K562 (cell line): ENCODE data around the gene ATXN1. TPM values are rescaled to one million over a fixed set of nuclear protein-coding genes. Genes with fewer than 3 reads are reported as not detected.

ENCODE experiments used
- CREB1 ChIP-seq, 2 experiments: sonication (generic) in 1 of 2; formaldehyde crosslinking in 1 of 2; IDR thresholded peaks; 2 replicates each; pipeline versions ENCODE4 v1.6.1 to v1.8.0; 2012 to 2022; ENCODE audit warnings: inconsistent platforms in 1 of 2, mild to moderate bottlenecking in 1 of 2, missing genetic modification reagents in 1 of 2, moderate library complexity in 1 of 2
- CTBP1 ChIP-seq: fragments of 450-650 bp; IDR thresholded peaks from 2 replicates; pipeline ENCODE4 v1.6.1; 2016; ENCODE audit warnings: borderline replicate concordance
- EHMT2 ChIP-seq: fragments of 450-650 bp; IDR thresholded peaks from 2 replicates; pipeline ENCODE4 v1.6.1; 2018; ENCODE audit warnings: antibody characterized with exemption
- FOXP4 ChIP-seq: sonication (generic); formaldehyde crosslinking; IDR thresholded peaks from 2 replicates; pipeline ENCODE4 v1.8.0; 2022; ENCODE audit warnings: mild to moderate bottlenecking, missing genetic modification reagents, borderline replicate concordance
- GATA2 ChIP-seq: sonication (generic); formaldehyde crosslinking; IDR thresholded peaks from 2 replicates; pipeline ENCODE4 v1.4.0; 2020; ENCODE audit warnings: mild to moderate bottlenecking, missing genetic modification reagents
- GTF3C2 ChIP-seq: IDR thresholded peaks from 3 replicates; pipeline ENCODE4 v1.6.1; 2011; ENCODE audit warnings: borderline replicate concordance, mild to moderate bottlenecking, moderate library complexity; ENCODE audit not compliant: insufficient read length; ENCODE audit errors: extremely low read depth
- MEIS2 ChIP-seq: fragments of 450-650 bp; IDR thresholded peaks from 2 replicates; pipeline ENCODE4 v1.6.1; 2014; ENCODE audit warnings: mild to moderate bottlenecking; ENCODE audit not compliant: partially characterized antibody
- MYC ChIP-seq, 2 experiments: fragments of 250-450 bp in 1 of 2; sonication (Bioruptor Pico) in 1 of 2; IDR thresholded peaks; 2 replicates each; pipeline versions ENCODE4 v1.5.1 to v1.6.1; 2012 to 2021; ENCODE audit warnings: low read depth in 2 of 2, borderline replicate concordance in 1 of 2, improper control_type of control experiment in 1 of 2, low read length in 1 of 2, mild to moderate bottlenecking in 1 of 2, moderate library complexity in 1 of 2
- NCOR1 ChIP-seq: fragments of 450-650 bp; IDR thresholded peaks from 2 replicates; pipeline ENCODE4 v1.6.1; 2016; ENCODE audit warnings: mild to moderate bottlenecking, moderate library complexity
- PHTF2 ChIP-seq: fragments of 250-450 bp; sonication (Bioruptor Pico); IDR thresholded peaks from 2 replicates; pipeline ENCODE4 v1.5.0; 2021; ENCODE audit warnings: mild to moderate bottlenecking
- ZNF324 ChIP-seq: fragments of 250-450 bp; sonication (Bioruptor Pico); IDR thresholded peaks from 2 replicates; pipeline ENCODE4 v1.4.0; 2020; ENCODE audit warnings: mild to moderate bottlenecking
- polyA plus RNA-seq, 8 experiments: library from polyadenylated mRNA; depleted of rRNA in 4 of 8; stranded (reverse) in 5 of 8; unstranded in 3 of 8; fragments of >200 nt; fragmentation: Nextera tagmentation in 2 of 8; fragmentation: Illumina TruSeq in 1 of 8; extraction: Ambion mirVana in 2 of 8; extraction: Trizol in 1 of 8; gene quantifications; 2 replicates each; pipeline versions ENCODE4 v1.2.1 to v1.2.3, GENCODE V29; 2011 to 2014; ENCODE audit warnings: inconsistent platforms in 1 of 8, missing spikeins in 1 of 8
- total RNA-seq, 7 experiments: library from RNA; depleted of rRNA in 6 of 7; stranded (reverse); fragments of >200 nt in 6 of 7; fragmentation: Illumina TruSeq in 2 of 7; extraction: Trizol in 2 of 7; gene quantifications; 2 replicates each; pipeline versions ENCODE4 v1.2.1 to v1.2.3, GENCODE V29; 2011 to 2021; ENCODE audit warnings: low replicate concordance in 1 of 7
- TF ChIP-seq, protein P1 (sequence below), 2 experiments: fragments of 450-650 bp in 1 of 2; sonication (generic) in 1 of 2; formaldehyde crosslinking in 1 of 2; IDR thresholded peaks; 2 replicates each; pipeline versions ENCODE4 v1.7.1 to v1.9.0; 2016 to 2022; ENCODE audit warnings: inconsistent platforms in 1 of 2, mild to moderate bottlenecking in 1 of 2, missing genetic modification reagents in 1 of 2

Gene ATXN1
- total and polyA plus RNA-seq, 9 of the 15 experiments (the other 6 are each of a cell fraction or from before 2014, with no cell fraction given) = under 0.01 to 1.2 (median 0.58) TPM

GRCh38 chr6:16270178-16270794, 491.0 kb downstream of the ATXN1 start (continued):
- TF ChIP-seq, protein P1, sequence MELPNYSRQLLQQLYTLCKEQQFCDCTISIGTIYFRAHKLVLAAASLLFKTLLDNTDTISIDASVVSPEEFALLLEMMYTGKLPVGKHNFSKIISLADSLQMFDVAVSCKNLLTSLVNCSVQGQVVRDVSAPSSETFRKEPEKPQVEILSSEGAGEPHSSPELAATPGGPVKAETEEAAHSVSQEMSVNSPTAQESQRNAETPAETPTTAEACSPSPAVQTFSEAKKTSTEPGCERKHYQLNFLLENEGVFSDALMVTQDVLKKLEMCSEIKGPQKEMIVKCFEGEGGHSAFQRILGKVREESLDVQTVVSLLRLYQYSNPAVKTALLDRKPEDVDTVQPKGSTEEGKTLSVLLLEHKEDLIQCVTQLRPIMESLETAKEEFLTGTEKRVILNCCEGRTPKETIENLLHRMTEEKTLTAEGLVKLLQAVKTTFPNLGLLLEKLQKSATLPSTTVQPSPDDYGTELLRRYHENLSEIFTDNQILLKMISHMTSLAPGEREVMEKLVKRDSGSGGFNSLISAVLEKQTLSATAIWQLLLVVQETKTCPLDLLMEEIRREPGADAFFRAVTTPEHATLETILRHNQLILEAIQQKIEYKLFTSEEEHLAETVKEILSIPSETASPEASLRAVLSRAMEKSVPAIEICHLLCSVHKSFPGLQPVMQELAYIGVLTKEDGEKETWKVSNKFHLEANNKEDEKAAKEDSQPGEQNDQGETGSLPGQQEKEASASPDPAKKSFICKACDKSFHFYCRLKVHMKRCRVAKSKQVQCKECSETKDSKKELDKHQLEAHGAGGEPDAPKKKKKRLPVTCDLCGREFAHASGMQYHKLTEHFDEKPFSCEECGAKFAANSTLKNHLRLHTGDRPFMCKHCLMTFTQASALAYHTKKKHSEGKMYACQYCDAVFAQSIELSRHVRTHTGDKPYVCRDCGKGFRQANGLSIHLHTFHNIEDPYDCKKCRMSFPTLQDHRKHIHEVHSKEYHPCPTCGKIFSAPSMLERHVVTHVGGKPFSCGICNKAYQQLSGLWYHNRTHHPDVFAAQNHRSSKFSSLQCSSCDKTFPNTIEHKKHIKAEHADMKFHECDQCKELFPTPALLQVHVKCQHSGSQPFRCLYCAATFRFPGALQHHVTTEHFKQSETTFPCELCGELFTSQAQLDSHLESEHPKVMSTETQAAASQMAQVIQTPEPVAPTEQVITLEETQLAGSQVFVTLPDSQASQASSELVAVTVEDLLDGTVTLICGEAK (IDR thresholded peaks at IDR 0.05) = peak; percentile 14; the same call in 1 of the 2 replicates
- TF ChIP-seq, protein P1 (CRISPR knock-in tag; IDR thresholded peaks at IDR 0.05) = no peak
- peak; percentile 74; the same call in 1 of the 2 replicates for TF ChIP-seq EHMT2
- peak; percentile 95 for TF ChIP-seq MEIS2
- peak; percentile 81 for TF ChIP-seq MYC (IDR thresholded peaks at IDR 0.05; ENCODE audit: low read depth, low read length)
- TF ChIP-seq MYC (CRISPR knock-in tag; IDR thresholded peaks at IDR 0.05; ENCODE audit: borderline replicate concordance, low read depth) = no peak
- no peak for TF ChIP-seq PHTF2
- TF ChIP-seq CTBP1 = peak; percentile 100
- peak; percentile 99 for TF ChIP-seq NCOR1
- peak; percentile 49; the same call in 1 of the 2 replicates for TF ChIP-seq ZNF324 (CRISPR knock-in tag)
- TF ChIP-seq CREB1 (IDR thresholded peaks at IDR 0.05) = peak; percentile 71
- TF ChIP-seq CREB1 (CRISPR knock-in tag; IDR thresholded peaks at IDR 0.05) = no peak
- peak; percentile 96 for TF ChIP-seq GATA2
- TF ChIP-seq GTF3C2 = no peak
- TF ChIP-seq FOXP4 (CRISPR knock-in tag) = no peak
